NCI-H510A (cell line): ENCODE results near the gene ZSCAN4.

Experiments used
- DNase-seq: peaks from one replicate; lab custom pipeline; 2025; lab: John Stamatoyannopoulos, UW

ZSCAN4 gene

GRCh38 chr19:57668635-57669034 lies at the start of gene ZSCAN4:
Gene ZSCAN4, plus strand, starts transcription at chr19:57668935. Its CDS starts 7,211 bp downstream, at chr19:57676146.
- DNase-seq = no peak

GRCh38 chr19:57620673-57621348 lies 47.9 kb upstream of the ZSCAN4 start:
- DNase-seq = no peak

- DNase-seq = no peak
These were observed 45.6 kb upstream of the ZSCAN4 start for GRCh38 chr19:57623091-57623490.

- peak; percentile 82 for DNase-seq
These were observed 35.5 kb upstream of the ZSCAN4 start, which contains the start of gene ZNF211 for GRCh38 chr19:57632987-57633831. Gene ZNF211, plus strand, starts transcription at chr19:57633168. Its CDS starts 179 bp downstream, at chr19:57633347.

- DNase-seq = no peak
These were observed 35.0 kb upstream of the ZSCAN4 start for GRCh38 chr19:57633832-57634131.

- DNase-seq = no peak
These were observed 31.4 kb upstream of the ZSCAN4 start for GRCh38 chr19:57637379-57637778.

GRCh38 chr19:57641715-57642234 lies 27.0 kb upstream of the ZSCAN4 start:
- DNase-seq = no peak

GRCh38 chr19:57642396-57643046 lies 26.2 kb upstream of the ZSCAN4 start:
- DNase-seq = no peak

- DNase-seq = no peak
These were observed 25.0 kb upstream of the ZSCAN4 start for GRCh38 chr19:57643734-57644133.

GRCh38 chr19:57648331-57649003 lies 20.3 kb upstream of the ZSCAN4 start:
- DNase-seq = no peak

- no peak for DNase-seq
These were observed 17.1 kb upstream of the ZSCAN4 start for GRCh38 chr19:57651654-57651996.

- DNase-seq = no peak
These were observed 15.0 kb upstream of the ZSCAN4 start for GRCh38 chr19:57653689-57654088.

- DNase-seq = no peak
These were observed 13.3 kb upstream of the ZSCAN4 start for GRCh38 chr19:57655443-57655842.

GRCh38 chr19:57656346-57656745 lies 12.4 kb upstream of the ZSCAN4 start:
- DNase-seq = no peak

- no peak for DNase-seq
These were observed 4.2 kb upstream of the ZSCAN4 start for GRCh38 chr19:57664269-57665127.

GRCh38 chr19:57665261-57665806 lies 3.4 kb upstream of the ZSCAN4 start:
- no peak for DNase-seq

- DNase-seq = no peak
These were observed 1.5 kb upstream of the ZSCAN4 start for GRCh38 chr19:57667228-57667627.

GRCh38 chr19:57671124-57671895 lies 2.6 kb downstream of the ZSCAN4 start:
- DNase-seq = no peak

GRCh38 chr19:57672466-57672865 lies 3.7 kb downstream of the ZSCAN4 start:
- DNase-seq = no peak

GRCh38 chr19:57675881-57676280 lies 7.1 kb downstream of the ZSCAN4 start:
- DNase-seq = no peak
